Non-pigmented ciliary epithelial cell (primary cell): ENCODE measurements around the gene ATF1.
"Not testable (repeated sequence)": the region's sequence is repeated elsewhere in the genome, so short reads cannot be mapped to it uniquely, and the experiment has no call there.

Experiments
- DNase-seq: peaks from one replicate; pipeline ENCODE4 v3.0.0-alpha.2; 2010; ENCODE audit warnings: low read depth

ATF1 gene

DNA sequence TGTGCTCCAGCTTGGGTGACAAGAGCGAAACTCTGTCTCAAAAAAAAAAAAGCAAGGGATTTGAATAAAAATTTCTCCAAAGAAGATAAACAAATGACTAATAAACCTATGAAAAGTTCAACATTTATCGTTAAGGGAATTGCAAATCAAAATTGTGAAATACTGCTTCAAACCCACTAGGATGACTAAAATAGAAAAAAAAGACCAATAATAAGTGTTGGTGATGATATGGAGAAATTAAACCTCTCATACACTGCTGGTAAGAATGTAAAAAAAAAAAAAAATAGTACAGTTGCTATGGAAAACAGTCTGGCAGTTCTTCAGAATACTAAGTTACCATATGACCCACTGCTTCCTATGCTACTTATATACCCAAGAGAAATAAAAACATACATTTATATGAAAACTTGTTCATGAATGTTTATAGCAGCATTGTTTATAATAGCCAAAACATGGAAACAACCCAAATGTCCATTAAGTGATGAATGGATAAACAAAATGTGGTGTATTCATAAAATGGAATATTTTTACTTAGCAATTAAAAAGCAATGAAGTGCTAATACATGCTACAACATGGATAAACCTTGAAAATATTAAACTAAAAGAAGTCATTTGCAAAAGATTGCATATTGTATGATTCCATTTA is 39.5 kb downstream of the ATF1 start:
- no peak for DNase-seq

DNA sequence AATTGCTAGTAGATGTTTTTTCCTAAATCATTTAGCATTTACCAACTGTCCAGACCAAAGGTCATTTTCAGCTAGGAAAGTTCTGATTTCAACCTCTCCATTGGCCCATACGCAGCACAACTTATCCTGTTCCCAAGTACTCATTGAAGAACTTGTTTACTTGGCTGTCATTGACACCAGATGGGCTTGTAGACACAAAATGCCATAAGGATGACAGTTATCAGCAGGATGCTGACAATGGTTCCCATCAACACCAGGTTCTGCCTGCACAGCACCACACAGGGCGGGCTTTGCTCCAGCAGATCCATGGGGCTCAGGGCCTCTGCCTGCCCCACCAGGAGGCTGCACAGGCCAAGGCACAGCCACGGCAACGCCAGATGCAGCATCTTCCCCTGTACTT is 42.3 kb downstream of the ATF1 start:
- no peak for DNase-seq

DNA sequence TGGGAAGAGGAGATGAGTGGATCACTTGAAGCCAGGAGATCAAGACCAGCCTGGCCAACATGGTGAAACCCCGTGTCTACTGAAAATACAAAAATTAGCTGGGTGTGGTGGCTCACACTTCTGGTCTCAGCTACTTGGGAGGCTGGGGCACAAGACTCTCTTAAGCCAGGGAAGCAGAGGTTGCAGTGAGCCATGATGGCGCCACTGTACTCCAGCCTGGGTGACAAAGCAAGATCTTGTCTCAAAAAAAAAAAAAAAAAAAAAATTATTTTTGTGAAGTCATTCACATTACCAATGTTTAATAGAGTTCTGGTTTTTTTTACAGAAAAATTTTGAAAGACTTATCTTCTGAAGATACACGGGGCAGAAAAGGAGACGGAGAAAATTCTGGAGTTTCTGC is 45.2 kb downstream of the ATF1 start:
- DNase-seq = not testable (repeated sequence)

DNA sequence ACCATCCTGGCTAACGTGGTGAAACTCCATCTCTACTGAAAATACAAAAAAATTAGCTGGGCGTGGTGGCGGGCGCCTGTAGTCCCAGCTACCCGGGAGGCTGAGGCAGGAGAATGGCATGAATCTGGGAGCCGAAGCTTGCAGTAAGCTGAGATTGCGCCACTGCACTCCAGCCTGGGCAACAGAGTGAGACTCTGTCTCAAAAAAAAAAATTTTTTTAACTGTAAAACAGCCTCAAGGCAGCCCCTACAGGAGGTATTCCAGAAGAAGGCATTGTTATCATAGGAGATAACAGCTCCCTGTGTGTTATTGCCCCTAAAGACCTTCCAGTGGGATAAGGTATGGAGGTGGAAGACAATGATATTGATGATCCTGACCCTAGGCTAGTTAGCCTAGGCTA is 51.0 kb downstream of the ATF1 start:
- DNase-seq = not testable (repeated sequence)

DNA sequence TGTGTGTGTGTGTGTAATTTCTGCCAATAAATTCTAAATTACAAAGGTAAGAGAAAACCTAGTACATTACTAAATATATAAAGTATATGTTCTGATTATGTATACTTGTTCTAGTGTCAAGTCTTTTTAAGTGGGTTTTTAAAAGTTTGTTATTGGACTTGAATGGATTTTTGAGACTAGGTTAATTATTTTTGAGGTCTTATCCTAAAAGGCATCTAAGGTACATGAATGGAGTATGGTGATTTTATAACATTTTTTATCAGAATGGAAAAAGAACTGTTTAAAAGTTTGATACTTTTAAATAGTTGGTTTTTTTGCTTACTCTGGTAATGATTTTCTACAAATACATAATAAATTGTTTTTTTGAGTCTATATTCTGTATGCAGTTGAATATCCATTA is 56.3 kb downstream of the ATF1 start:
- no peak for DNase-seq

DNA sequence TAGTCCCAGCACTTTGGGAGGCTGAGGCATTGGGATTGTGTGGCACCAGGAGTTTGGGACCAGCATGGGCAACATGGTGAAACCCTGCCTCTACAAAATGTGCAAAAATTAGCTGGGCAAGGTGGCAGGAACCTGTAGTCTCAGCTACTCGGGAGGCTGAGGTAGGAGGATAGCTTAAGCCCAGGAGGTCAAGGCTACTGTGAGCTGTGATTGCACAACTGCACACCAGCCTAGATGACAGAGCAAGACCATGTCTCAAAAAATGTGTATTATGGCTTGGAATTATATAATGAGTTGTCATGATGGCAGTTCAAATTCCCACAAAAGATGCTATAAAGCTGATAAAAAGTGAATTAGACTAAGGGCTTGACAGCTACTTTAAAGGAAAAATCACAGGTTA is 58.2 kb downstream of the ATF1 start:
- no peak for DNase-seq

DNA sequence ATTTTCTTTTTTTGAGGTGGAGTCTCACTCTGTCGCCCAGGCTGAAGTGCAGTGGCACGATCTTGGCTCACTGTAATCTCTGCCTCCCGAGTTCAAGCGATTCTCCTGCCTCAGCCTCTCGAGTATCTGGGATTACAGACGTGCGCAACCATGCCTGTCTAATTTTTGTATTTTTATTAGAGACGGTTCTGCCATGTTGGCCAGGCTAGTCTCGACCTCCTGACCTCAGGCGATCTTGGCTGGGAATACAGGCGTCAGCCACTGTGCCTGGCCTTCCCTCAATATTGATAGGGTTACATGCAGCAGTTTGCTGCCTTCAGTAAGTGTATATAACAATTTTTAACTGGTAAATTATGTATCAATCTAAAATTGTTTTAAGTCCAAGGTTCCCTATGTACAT is 59.8 kb downstream of the ATF1 start:
- DNase-seq = not testable (repeated sequence)

DNA sequence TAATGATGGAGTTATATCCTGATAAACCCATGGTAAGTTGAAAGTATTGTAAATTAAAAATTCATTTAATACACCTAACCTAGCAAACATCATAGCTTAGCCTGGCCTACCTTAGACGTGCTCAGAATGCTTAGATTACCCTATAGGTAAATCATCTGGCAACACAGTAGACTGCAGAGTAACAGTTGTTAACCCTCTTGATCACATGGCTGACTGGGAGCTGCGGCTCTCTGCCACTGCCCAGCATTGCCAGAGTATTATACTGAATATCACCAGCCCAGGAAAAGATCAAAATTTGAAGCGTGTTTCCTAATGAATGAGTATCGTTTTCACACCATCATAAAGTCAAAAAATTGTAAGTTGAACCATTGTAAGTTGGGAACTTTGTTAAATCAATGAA is 61.0 kb downstream of the ATF1 start:
- no peak for DNase-seq

DNA sequence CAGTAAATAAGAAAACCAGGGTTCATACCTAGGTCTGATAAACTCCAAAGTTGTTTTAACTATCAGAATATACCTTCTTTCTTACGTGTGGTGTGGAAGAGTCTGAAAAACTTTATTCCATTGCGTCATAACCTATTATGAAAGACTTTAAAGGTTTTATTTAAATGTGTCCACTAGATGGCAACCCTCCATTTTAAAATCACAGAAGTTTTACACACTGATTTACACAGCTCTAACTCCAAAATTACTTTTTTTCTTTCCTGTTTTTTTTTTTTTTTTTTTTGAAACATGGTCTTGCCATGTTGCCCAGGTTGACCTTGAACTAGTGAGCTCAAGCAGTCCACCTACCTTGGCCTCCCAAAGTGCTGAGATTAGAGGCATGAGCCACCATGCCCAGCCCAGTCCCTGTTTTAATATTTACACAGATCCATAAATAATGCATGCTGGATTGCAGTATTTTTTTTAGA is 61.5 kb downstream of the ATF1 start:
- peak; percentile 38 for DNase-seq

DNA sequence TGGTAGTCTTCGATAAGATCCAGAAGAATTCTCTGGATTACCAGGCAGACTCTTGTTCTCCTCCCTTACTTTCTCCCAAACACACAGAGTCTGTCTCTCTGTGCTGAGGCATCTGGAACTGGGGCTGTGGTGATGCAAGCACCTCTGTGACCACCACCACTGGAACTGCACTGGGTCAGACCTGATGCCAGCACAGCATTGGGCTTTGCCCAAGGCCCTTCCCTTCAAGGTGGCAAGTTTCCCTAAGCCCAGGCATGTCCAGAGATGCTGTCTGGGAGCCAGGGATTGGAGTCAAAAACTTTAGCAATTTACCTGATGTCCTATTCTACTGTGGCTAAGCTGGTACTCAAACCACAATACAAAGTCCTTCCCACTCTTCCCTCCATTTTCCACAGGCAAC is 64.2 kb downstream of the ATF1 start:
- DNase-seq = no peak

DNA sequence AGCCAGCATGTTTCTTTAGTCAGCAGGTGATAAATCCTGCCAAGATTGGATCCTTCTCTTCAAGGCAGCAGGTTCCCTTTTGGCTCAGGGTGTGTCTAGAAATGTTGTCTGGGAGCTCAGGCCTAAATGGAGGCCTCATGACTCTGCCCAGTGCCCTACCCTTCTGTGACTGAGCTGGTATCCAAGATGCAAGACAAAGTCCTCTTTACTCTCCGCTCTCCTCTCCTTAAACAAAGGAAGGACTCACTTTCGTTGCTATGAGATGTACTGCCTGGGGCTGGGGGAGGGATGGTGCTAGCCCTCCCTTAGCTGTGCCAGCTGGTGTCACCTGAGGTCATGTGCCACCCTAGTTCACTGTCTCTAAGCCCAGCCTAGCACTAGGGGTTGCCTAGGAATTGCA is 65.0 kb downstream of the ATF1 start:
- no peak for DNase-seq

DNA sequence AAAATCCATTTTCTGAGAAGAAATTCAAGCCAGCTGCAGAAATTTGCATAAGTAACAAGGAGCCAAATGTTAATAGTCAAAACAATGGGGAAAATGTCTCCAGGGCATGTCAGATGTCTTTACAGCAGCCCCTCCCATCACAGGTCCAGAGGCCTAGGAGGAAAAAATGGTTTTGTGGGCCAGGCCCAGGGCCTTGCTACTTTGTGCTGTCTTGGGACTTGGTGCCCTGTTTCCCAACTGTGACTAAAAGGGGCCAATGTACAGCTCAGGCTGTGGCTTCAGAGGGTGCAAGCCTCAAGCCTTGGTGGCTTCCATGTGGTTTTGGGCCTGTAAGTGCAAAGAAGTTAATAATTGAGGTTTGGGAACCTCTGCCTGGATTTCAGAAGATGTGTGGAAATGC is 69.9 kb downstream of the ATF1 start:
- DNase-seq = not testable (repeated sequence)

DNA sequence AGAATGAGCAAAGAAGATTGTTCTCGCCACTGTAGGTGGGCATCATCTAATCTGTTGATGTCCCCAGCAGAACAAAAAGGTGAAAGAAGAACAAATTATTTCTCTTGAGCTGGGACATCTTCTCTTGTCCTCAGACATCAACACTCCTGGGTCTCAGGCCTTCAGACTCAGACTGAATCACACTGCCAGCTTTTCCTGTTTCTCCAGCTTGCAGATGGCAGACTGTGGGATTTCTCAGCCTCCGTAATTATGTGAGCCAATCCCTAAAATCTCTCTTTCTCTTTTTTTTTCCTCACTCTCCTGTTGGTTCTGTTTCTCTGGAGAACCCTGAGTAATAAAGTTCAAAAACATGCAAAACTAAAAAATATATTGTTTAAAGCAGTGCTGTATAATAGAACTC is 75.1 kb downstream of the ATF1 start:
- no peak for DNase-seq

DNA sequence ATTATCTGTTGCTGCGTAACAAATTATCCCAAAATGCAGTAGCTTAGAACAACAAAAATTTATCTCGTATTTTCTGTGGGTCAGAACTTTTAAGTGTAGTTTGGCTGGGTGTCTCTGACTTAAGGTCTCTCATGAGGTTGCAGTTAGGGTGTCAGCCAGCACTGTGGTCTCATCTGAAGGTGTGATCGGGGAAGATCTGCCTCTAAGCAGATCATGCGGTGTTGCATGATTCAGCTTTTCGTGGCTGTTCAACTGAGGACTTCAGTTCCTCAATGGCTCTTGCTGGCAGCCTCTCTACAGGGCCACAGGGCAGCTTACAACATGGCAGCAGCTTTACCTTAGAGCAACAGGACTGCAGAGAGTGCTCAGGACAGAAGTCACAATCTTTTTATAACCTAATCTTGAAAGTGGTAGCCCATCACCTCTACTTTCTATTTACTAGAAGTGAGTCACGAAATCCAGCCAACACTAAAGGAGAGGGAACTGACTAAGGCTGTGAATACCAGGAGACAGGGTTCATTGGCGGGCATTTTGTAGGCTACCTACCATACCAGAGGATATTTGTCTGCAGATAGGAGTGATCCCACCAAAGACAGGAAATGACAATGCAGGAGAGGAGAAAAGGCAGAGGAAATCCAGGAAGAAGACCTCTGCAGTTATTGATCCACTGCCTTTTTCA is 77.0 kb downstream of the ATF1 start:
- DNase-seq = no peak

DNA sequence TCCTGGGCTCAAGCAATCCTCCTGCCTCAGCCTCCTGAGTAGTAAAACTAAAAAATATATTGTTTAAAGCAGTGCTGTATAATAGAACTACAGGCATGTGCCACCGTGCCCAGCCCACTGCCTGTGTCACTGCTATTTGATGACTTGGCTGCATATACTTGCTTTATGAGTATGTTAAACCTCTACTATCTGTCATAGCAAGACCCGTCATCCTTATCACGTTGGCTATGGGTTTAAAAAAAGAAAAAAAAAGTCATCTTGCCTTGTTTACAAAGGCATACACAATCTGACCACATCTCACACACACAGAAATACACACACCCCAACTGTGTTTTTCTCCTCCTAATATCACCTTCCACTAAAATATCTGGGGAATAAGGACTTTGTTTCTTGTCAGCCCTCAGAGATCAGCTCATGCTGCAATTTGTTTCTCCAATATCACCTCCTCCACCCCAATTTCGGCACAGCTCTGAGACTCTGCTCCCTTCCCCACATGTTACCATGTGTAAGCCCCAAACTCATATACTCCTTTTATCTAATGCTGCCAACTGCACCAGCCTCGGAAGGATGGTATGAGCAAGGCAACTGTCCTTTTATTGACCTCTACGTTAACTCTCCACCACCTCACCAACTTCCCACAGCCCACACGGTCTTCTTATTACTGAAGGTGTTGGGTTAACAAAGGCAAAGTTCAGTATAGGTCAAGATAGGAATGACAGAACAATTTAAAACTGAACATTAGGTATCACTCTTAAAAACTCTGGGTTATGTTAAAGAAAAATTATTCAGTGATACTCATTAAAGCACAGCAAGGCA is 78.0 kb downstream of the ATF1 start:
- DNase-seq = no peak

DNA sequence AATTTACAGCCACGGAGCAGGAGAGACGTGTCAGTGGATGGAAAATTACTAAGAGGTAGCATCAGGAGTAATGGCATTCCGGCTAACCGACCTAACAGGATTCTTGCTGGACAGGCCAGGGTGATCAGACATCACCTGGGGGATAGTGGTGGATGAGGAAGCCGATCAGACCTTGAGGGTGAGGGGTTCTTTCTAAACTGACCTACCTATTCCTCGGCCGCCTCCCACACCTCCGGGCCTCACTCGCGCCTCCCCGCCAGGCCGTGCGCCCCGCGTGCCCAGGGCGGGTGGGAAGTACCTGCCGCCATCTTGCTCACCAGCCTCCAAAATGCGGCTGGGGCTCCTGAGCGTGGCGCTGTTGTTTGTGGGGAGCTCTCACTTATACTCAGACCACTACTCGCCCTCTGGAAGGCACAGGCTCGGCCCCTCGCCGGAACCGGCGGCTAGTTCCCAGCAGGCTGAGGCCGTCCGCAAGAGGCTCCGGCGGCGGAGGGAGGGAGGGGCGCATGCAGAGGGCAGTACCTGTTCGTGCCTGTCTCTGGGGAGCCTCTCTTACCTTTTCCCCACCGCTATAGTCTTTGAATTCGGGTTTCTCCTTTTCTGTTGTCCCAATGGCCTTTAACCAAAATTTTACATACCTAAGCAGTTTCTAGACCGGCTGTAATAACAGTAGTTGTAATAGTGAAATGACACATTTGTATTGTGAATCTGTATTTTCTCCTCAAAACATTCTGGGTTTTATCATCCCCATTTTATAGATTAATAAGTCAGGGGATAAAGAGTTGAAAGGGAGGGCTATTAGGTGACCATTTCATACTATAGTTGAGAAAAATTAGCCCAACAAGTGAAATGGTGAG is 79.0 kb downstream of the ATF1 start, which contains the start of gene TMPRSS12:
Gene TMPRSS12 (plus strand): TSS at position 290 of the 857 bp plus-strand sequence. CDS start 39 bp downstream, at position 329.
- no peak for DNase-seq

DNA sequence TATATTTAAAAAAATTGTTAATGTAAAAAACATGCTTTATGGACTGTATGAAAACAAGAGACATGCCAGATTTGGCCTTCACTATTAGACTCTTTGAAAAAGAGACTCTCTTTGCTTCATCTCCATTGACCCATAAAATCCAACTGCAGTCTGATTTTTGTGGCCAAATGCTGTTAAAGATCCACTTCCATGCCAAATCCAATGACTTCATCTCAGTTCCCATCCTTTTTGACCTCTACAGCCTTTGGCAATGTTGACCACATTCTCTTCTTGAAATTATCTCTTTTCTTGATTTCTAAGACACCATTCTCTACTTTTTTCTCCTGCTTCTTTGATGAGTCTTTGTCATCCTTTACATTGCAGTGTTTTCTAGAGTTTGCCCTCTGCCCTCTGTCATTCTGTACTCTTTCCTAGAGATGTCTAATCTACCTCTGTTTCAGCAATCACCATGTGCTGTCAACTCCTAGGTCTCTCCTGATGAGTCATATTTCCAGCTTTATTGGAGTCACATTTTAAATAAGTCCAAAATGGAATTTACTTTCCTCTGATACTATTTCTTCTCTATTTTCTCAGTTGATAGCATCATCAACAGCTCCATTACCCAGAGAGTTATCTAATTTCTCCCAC is 81.2 kb downstream of the ATF1 start:
- DNase-seq = no peak

DNA sequence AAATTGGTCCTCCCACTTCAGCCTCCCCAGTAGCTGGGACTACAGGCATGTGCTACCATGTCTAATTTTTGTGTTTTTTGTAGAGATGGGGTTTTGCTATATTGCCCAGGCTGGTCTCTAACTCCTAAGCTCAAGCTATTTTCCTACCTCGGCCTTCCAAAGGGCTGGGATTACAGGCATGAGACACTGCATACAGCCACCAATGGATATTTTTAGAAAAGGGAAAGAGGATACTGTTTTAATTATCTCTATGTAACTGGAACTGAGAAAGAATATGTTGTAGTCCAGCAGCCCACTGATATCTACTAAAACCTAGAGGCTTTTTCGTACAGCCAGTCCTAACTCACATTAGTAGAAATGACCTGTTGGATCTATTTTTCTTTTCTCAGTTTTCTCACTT is 85.1 kb downstream of the ATF1 start:
- DNase-seq = no peak

DNA sequence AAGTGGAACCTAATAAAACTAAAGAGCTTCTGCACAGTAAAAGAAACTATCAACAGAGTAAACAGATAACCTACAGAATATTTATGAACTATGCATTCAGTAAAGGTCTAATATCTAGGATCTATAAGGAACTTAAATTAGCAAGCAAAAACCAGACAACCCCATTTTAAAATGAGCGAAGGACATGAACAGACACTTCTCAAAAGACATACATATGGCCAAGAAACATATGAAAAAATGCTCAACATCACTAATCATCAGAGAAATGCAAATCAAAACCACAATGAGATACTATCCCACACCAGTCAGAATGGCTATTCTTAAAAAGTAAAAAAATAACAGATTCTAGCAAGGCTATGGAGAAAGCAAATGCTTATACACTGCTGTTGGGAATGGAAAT is 91.3 kb downstream of the ATF1 start:
- not testable (repeated sequence) for DNase-seq

DNA sequence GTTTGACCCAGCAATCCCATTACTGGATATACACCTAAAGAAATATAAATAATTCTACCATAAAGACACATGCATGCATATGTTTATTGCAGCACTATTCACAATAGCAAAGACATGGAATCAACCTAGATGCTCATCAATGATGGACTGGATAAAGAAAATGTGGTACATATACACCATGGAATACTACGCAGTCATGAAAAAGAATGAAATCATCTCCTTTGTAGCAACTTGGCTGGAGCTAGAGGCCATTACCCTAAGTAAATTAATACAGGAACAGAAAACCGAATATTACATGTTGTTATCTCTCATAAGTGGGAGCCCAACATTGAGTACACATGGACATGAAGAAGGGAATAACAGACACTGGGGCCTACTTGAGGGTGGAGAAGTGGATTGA is 91.8 kb downstream of the ATF1 start:
- not testable (repeated sequence) for DNase-seq

DNA sequence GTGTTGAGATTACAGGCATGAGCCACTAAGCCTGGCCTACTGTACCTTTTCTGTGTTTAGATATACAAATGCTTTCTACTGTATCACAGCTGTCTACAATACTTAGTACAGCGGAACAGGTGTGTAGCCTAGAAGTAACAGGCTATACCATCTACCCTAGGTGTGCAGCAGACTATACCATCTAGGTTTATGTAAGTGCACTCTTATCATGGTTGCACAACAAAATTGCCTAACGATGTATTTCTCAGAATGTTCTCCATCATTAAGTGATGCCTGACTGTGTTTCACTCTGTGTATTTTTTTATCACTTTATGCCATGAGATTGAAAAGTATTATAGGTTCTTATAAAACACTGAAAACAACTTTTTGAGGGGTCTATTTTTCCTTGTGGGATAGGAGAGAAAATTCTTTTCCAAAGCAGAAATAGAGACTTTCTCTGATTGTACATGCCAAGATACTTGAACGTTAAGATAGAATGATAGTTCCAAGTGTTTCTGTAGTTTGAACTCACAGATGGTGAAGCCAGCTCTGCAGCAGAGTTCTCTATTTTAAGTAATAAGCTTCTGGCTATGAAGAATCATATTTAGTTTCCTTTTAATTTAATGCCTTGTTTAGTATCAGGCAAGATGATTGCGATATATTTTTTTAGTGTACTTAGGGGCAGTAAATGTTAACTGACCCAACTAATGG is 95.9 kb downstream of the ATF1 start:
- no peak for DNase-seq
